Upper lobe of right lung (tissue), 1 donor: ENCODE data around the gene GGACT. TPM values are rescaled to one million over a fixed set of nuclear protein-coding genes. Genes with fewer than 3 reads are reported as not detected.

Experiments used
- ATAC-seq: fragments of 200-7000 bp; cut with Tn5 transposase; one replicate; pipeline ENCODE4 v1.9.1; 2020; ENCODE audit warnings: mild to moderate bottlenecking, moderate library complexity
- DNase-seq: peaks from one replicate; pipeline ENCODE4 v3.0.0-alpha.2; 2020
- H3K27ac ChIP-seq: fragments of 200-600 bp; one replicate; pipeline ENCODE4 v1.8.0; 2022
- H3K27me3 ChIP-seq: fragments of 200-600 bp; one replicate; pipeline ENCODE4 v1.8.0; 2022; ENCODE audit warnings: mild to moderate bottlenecking
- H3K36me3 ChIP-seq: fragments of 200-600 bp; one replicate; pipeline ENCODE4 v1.8.0; 2022
- H3K4me1 ChIP-seq: fragments of 200-600 bp; one replicate; pipeline ENCODE4 v1.8.0; 2022
- H3K4me3 ChIP-seq: fragments of 200-600 bp; one replicate; pipeline ENCODE4 v1.8.0; 2022; ENCODE audit warnings: mild to moderate bottlenecking
- H3K9me3 ChIP-seq: fragments of 200-600 bp; one replicate; pipeline ENCODE4 v1.8.0; 2022
- CTCF ChIP-seq: fragments of 200-600 bp; IDR thresholded peaks from one replicate; pipeline ENCODE4 v1.8.0; 2022; ENCODE audit warnings: antibody characterized with exemption
- intact Hi-C: fragments of 100-400 bp; cut with DNase I; formaldehyde crosslinking; loops from one replicate; pipeline ENCODE4 v1.11.0; 2022
- total RNA-seq: library from RNA; stranded (reverse); fragmentation: NEBNext Ultra II Directional; extraction: Animal tissue kit (Norgen Biotek cat#: 25700); gene quantifications from one replicate; pipeline ENCODE4 v1.2.1, GENCODE V29; 2021
- donor health status: DM: no; HTN: yes; CAD: no; lungs with severe emphysema.

The GGACT gene
- total RNA-seq, 1 donor from 2014 or later: 4.7 TPM

DNA sequence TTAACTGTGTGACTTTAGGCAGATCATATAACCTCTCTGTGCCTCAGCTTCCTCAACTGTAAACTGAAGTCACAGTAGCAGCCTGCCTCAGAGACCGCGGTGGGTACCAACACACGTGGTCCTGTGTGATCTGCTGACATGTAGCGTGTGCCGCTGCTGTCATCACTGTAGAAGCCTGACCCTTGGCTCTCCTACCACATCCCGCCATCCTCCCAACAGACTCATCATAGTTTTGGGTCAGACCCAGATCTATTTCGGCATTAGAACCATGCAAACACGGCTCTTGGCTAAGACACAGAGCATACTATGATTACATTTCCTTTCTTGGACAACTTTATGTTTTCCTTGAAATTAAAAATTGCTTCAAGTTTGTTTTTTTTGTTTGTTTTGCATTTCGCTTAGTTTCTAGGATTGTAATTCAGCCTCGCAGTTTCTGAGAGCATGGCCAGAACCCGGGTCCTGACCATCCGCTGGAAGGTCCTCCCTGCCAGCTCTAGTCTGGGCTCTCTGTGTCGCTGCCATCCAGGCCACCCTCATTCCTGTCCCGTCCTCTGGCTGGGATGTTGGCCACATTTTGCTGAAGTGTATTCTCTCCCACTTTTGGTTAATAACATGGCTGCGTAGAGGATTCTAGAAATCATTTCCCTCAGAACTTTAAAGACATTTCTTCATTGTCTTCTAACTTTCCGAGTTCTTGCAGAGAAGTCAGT is 53.0 kb downstream of the GGACT start:
- Histone ChIP-seq H3K27me3 (no peaks in the 10 kb centered on the region), H3K9me3 (no peaks in the 10 kb centered on the region), H3K4me1 (no peaks in the 10 kb centered on the region), H3K27ac (no peak overlapping the region), H3K4me3 (no peak overlapping the region), H3K36me3 (no peaks in the 10 kb centered on the region)
- DNase-seq (no peak), ATAC-seq (no peak)
- intact Hi-C loops: loop anchor here (2.0 kb wide), 1 partner anchor 29 kb away; no protein-coding TSS in a partner anchor
- TF ChIP-seq CTCF: no peak

- intact Hi-C loops: loop anchor here (2.0 kb wide), 1 partner anchor 28 kb away; no protein-coding TSS in a partner anchor
- no peak for TF ChIP-seq CTCF
- no peaks in the 10 kb centered on the region for H3K27me3 ChIP-seq
- H3K27ac ChIP-seq: no peak overlapping the region
- no peaks in the 10 kb centered on the region for H3K9me3 ChIP-seq
- no peaks in the 10 kb centered on the region for H3K4me1 ChIP-seq
- H3K4me3 ChIP-seq: no peak overlapping the region
- no peak for ATAC-seq
- no peak for DNase-seq
- no peaks in the 10 kb centered on the region for H3K36me3 ChIP-seq
Observed at GRCh38 chr13:100534911-100535310, 53.7 kb downstream of the GGACT start.

DNA sequence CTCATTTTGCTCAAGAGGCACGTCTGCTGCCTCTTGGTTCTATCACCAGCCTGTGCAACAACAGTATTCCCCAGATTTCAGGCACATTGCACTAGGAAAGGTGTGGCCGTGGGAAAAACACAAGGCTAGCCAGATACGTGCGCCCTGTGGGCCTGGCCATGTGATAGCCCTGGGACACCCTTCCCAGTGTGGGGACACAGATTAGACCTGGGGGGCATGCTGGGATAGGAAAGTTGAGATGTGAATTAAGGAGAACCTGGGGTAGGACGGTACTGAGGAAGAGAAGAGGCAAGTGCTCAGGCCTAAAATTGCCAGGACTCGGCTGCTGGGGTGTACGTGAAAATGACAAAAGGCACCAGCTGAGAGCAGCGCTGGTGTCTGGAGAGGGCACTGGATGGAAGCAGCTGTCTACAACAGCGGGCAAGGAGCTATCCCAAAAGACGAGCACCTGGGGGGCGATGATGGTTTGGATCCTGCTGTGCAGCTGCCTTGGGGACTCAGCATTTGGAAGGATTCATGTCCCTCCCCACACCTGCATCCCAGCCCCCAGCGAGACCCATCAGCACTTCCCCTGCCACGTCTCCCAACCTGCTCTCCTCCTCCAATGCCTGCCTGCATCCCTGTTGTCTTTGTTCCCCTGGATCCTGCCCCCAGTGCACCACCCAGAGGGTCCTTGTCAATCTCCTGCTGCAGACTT is 54.3 kb downstream of the GGACT start:
- intact Hi-C loops: loop anchor here (2.0 kb wide), 1 partner anchor 27 kb away; no protein-coding TSS in a partner anchor
- Histone ChIP-seq H3K4me1 (no peaks in the 10 kb centered on the region), H3K27me3 (no peaks in the 10 kb centered on the region), H3K36me3 (no peaks in the 10 kb centered on the region), H3K9me3 (no peaks in the 10 kb centered on the region), H3K4me3 (no peak overlapping the region), H3K27ac (no peak overlapping the region)
- no peak for ATAC-seq
- no peak for TF ChIP-seq CTCF
- DNase-seq: no peak

GRCh38 chr13:100533588-100534041 is 55.0 kb downstream of the GGACT start:
- no peak overlapping the region for H3K27ac ChIP-seq
- H3K4me1 ChIP-seq: no peaks in the 10 kb centered on the region
- H3K9me3 ChIP-seq: no peaks in the 10 kb centered on the region
- intact Hi-C loops: loop anchor here (2.0 kb wide), 1 partner anchor 27 kb away; no protein-coding TSS in a partner anchor
- DNase-seq (no peak), ATAC-seq (peak; percentile 76)
- no peak overlapping the region for H3K4me3 ChIP-seq
- H3K27me3 ChIP-seq: no peaks in the 10 kb centered on the region
- TF ChIP-seq CTCF: no peak
- no peaks in the 10 kb centered on the region for H3K36me3 ChIP-seq

DNA sequence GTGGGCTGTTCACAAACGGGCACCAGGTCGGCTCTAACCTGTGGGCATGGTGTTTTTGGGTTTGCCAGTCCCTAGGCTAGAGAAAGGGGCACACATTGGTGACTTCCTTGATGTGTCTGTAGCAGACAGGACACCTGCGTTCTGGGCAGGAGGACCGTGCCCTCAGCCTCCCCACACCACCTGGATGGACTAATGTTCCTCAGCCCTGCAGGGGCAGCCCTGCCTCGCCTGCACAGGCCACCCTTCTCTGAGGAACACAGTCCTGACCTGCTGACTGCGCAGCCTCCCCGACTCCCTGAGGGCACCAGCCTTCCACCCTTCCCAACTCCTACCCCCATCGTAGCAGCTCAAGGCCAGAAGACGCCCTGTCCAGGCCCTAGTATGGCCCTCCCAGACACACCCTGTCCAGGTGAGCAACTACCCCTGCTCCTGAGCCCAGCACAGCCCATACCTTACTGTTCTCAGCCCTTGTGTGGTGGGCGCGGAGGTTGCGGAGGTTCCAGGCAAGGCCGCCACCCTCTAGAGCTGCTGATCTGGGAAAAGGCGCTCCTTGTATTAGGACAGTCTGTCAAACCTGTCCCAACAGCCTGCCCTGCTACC is 55.7 kb downstream of the GGACT start:
- H3K4me3 ChIP-seq: no peak overlapping the region
- no peak for ATAC-seq
- intact Hi-C loops: no loop called here

More for the DNA sequence above, 55.7 kb downstream of the GGACT start:
- no peaks in the 10 kb centered on the region for H3K9me3 ChIP-seq
- no peak for DNase-seq
- H3K27ac ChIP-seq: no peak overlapping the region
- peaks cover 4% of the 10 kb centered on the region for H3K36me3 ChIP-seq
- H3K27me3 ChIP-seq: no peaks in the 10 kb centered on the region
- no peak for TF ChIP-seq CTCF
- H3K4me1 ChIP-seq: no peaks in the 10 kb centered on the region
